ENCODE results near the gene TJP1. TPM values are rescaled to one million over a fixed set of nuclear protein-coding genes. Genes with fewer than 3 reads are reported as not detected.
"Not testable (repeated sequence)": the region's sequence is repeated elsewhere in the genome, so short reads cannot be mapped to it uniquely, and the experiment has no call there.

Gene TJP1
- total RNA-seq, 1 experiment from 2014 or later, result 31.6 TPM

DNA sequence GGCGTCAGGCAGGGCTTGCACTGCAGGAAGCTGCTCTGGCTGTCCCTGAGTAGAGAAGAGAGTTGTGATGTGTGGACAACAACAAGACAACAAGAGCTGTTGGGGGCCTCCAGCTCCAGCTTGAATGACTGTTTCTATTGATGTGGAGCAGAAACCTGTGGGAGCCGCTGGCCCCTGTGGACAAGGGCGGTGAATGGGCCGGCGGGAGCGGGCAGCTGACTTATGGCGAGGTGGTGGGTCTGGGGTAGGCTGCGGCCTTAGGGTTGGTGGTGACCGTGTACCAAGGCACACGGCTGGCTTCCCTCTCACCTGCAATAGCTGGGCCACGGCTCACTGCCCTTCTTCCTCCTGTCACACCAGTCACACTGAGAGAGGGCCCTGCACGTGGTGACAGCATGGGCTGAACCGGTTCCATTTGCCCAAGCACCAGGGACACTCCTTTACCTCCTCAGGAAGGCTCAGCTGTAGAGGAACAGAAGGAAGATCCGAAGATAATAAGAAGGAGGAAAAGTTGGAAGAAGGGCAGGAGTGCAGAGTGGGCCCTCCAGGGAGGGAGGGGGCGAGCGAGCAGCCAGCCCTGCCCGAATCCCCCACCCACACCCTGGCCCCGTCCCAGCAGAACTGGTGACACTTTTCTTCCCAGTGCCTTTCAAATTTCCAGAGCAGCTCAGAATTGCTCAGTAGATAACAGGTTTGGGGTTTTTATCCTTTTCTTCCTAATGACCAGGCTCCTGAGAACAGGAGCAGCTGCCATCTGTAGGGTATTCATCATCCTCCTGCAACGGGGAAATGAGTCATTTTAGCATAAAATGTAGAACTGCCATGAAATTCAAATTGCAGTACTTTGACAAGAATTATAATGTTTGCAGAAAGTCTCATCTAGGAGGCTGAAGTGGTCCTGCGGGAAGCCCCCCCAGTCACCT is 136.9 kb downstream of the TJP1 start:
- DNase-seq (ENCODE audit: low read depth), result peak; percentile 71

DNA sequence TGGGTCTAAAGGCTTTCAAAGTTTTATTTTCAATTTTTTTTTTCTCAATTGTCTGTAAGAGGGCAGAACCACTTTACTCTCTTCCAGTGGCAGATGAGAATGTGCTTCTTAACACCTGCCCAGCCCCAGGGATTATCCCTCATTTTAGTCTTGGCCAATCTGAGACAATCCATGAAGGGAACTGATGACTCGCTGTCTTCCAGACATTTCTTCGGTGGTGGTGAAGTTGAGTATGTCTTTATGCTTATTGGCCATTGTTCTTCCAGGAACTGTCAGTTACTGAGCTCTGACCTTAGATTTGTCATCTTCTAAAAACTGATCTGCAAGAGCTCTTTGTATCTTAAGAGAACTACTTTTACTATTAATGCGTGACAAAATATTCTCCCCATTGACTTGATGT is 139.5 kb downstream of the TJP1 start:
- DNase-seq (ENCODE audit: low read depth), result peak; percentile 58

GRCh38 chr15:29682361-29682760 is 139.9 kb downstream of the TJP1 start:
- DNase-seq (ENCODE audit: low read depth), result no peak

GRCh38 chr15:29681946-29682345 is 140.3 kb downstream of the TJP1 start:
- no peak for DNase-seq (ENCODE audit: low read depth)

DNA sequence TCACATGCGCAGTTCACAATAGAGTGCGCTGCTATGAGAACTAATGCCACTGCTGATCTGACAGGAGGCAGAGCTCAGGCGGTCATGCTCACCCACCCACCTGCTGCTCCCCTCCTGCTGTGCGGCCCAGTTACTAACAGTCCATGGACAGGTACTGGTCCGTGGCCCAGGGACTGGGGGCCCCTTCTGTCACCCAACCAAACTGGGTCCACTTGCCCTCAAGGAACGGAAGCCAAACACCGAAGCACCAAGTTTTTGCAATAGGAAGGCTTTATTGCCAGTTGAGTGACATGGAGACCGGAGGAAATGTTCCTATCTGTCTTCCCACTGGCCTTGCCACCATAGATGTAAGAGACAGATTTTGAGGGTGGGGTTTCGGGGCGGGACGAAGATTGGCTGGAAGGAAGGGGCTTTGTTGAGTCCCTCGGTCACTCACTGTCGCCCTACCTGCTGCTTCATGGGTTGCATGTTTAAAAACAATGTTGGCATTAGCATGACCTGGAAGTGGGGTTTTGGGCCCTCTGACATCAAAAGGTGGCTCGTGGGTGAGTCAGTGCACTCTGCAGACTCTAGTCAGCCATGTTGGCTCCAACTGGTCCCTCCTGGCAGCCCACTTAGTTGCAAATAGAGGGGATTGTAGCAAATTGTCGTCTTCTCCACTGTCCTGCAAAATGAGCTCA is 141.0 kb downstream of the TJP1 start:
- no peak for DNase-seq (ENCODE audit: low read depth)

- no peak for DNase-seq (ENCODE audit: low read depth)
These were observed 141.7 kb downstream of the TJP1 start for GRCh38 chr15:29680465-29681165.

- no peak for DNase-seq (ENCODE audit: low read depth)
These were observed 143.7 kb downstream of the TJP1 start for GRCh38 chr15:29678504-29679034.

GRCh38 chr15:29677871-29678461 is 144.3 kb downstream of the TJP1 start:
- no peak for DNase-seq (ENCODE audit: low read depth)

GRCh38 chr15:29677455-29677854 is 144.8 kb downstream of the TJP1 start:
- no peak for DNase-seq (ENCODE audit: low read depth)

DNA sequence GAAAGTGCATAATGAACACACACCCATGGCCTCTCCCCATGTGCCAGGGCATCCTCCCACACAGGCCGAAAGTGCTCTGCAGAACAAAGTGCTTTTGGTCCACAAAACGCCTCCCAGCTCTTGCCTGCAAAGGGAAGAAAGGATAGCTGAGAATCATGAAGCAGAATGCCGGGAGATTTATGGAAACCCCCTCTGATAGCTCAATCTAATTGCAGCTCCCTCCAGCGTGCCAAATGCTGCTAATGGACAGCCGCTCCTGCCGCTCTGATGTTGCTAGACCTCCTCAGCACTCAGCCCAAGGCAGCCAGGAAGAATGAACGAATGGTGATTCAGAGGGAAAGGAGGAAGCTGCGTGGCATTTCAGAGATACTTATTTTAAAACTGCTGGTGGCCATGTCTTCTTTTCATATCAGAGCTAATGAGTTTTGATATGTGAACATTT is 145.3 kb downstream of the TJP1 start:
- peak; percentile 72 for DNase-seq (ENCODE audit: low read depth)

DNA sequence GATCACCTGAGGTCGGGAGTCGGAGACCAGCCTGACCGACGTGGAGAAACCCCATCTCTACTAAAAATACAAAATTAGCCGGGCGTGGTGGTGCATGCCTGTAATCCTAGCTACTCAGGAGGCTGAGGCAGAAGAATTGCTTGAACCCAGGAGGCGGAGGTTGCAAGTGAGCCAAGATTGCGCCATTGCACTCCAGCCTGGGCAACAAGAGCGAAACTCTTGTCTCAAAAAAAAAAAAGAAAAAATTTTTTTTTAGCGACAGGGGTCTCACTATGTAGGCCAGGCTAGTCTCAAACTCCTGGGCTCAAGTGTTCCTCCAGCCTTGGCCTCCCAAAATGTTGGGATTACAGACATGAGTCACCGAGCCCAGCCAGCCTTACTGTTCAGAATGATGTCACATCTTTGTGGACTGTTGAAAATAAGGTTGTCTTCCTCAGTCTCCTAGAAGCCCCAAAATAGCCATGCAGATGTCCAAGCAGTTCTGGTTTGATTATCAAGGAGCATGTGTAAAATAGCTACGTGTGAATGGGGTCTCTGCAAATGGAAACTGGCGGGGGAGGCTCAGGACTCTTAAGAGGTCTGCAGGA is 145.8 kb downstream of the TJP1 start:
- peak; percentile 65 for DNase-seq (ENCODE audit: low read depth)

DNA sequence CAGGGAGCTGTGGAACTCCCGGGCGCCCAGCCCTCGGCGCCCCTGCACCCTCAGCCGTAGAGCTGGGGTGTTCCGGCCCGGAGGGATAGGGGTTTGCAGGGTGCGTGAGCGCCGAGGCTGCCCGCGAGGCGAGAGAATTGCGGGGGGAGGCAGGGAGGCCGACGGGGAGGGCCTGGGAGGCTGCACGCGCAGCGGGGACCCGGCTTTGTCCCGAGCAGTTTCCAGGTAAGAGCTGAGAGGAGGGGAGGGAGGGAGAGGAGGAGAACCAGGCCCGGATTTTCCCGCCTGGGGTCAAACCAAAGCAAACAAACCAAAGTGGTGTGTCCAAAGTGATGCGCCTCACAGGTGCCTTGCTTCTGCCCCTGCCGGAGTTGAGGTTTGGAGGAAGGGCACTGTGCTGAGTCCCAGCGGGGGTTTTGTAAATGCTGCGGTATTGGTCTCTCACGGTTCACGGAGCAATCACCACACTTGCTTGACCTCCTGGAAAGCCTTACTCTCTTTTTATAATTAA is 146.4 kb downstream of the TJP1 start:
- no peak for DNase-seq (ENCODE audit: low read depth)

- DNase-seq (ENCODE audit: low read depth), result peak; percentile 40
These were observed 147.4 kb downstream of the TJP1 start for GRCh38 chr15:29674661-29675533.

DNA sequence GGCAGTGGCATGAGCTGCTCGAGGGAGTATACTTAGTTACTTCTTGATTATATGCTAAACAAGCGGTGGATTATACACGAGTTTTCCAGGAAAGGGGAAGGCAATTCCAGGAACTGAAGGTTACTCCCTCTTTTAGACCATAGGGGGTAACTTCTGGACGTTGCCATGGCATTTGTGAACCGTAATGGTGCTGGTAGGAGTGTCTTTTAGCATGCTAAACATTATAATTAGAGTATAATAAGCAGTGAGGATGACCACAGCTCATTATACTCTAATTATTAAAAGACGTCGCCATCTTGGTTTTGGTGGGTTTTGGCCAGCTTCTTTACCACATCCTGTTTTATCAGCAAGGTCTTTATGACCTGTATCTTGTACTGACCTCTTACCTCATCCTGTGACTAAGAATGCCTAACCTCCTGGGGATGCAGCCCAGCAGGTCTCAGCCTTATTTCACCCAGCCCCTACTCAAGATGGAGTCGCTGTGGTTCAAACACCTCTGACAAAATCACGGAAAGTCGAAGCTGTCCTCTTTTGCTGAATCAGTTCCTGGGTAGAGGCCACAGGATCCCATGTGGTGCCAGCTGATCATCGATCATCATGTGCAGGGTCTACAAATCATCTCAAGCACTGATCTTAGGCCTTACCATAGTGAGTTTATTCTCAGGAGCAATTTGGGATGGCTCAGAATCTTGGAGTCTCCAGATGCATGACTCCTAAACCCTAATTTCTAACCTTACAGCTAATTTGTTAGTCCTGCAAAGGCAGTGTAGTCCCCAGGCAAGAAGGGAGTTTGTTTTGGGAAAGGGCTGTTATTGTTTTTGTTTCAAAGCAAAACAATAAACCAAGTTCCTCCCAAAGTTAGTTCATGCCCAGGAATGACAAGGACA is 149.1 kb downstream of the TJP1 start:
- DNase-seq (ENCODE audit: low read depth), result peak; percentile 41

GRCh38 chr15:29672446-29672845 is 149.8 kb downstream of the TJP1 start:
- no peak for DNase-seq (ENCODE audit: low read depth)

DNA sequence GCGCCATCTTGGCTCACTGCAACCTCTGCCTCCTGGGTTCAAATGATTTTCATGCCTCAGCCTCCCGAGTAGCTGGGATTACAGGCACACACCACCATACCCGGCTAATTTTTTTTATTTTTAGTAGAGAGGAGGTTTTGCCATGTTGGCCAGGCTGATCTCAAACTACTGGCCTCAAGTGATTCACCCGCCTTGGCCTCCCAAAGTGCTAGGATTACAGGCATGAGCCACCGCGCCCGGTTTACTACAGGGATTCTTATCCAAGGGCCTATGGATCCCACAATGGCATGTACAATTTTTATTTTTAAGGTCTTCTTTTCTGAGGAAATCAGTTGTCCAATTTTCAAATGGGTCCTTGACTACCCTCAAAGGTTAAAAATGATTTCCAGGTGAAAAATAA is 150.2 kb downstream of the TJP1 start:
- DNase-seq (ENCODE audit: low read depth), result not testable (repeated sequence)

- DNase-seq (ENCODE audit: low read depth), result peak; percentile 89
These were observed 151.0 kb downstream of the TJP1 start for GRCh38 chr15:29670998-29671981.

DNA sequence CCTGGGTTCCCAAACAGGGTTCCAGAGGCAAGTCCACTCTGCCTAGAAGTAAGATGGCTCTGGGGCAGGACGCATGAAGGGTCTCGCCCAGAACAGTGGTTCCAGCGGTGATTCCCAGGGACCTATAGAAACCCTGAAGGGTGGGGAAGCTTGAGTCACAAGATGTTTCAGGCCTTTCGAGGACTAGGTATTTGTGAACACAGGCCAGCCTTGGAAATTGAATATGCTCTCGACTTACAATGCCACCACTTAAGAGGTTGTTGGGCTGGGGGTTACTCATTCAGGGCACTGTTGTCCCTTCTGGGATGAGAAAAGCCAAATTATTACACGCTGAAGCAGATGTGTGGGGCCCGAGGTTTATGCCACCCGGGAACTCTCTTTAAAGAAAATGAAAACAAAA is 152.0 kb downstream of the TJP1 start:
- no peak for DNase-seq (ENCODE audit: low read depth)
